ENCODE results near the gene ZNF396. TPM values are rescaled to one million over a fixed set of nuclear protein-coding genes. Genes with fewer than 3 reads are reported as not detected.

ZNF396 gene
- total RNA-seq, 1 experiment from 2014 or later, result 1.2 TPM

GRCh38 chr18:35411625-35412351 lies 34.7 kb upstream of the ZNF396 start:
- intact Hi-C loops (cut with micrococcal nuclease), result no loop called here
- ChIA-PET CTCF (interaction anchor here (0.7 to 1.3 kb wide), 4 partner anchors 75 to 1307 kb away, joined by 3 to 7 read pairs (median 4); no protein-coding TSS in a partner anchor), POLR2A (interaction anchor here (0.6 to 3.2 kb wide), 4 partner anchors 45 to 806 kb away, joined by 3 to 26 read pairs (median 10); no protein-coding TSS in a partner anchor)
- TF ChIP-seq, protein P1, sequence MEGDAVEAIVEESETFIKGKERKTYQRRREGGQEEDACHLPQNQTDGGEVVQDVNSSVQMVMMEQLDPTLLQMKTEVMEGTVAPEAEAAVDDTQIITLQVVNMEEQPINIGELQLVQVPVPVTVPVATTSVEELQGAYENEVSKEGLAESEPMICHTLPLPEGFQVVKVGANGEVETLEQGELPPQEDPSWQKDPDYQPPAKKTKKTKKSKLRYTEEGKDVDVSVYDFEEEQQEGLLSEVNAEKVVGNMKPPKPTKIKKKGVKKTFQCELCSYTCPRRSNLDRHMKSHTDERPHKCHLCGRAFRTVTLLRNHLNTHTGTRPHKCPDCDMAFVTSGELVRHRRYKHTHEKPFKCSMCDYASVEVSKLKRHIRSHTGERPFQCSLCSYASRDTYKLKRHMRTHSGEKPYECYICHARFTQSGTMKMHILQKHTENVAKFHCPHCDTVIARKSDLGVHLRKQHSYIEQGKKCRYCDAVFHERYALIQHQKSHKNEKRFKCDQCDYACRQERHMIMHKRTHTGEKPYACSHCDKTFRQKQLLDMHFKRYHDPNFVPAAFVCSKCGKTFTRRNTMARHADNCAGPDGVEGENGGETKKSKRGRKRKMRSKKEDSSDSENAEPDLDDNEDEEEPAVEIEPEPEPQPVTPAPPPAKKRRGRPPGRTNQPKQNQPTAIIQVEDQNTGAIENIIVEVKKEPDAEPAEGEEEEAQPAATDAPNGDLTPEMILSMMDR (IDR thresholded peaks at IDR 0.05; ENCODE audit: unreplicated experiment), result no peak
- no TSS peak for BruUV-seq (replicated peaks)
- no peak overlapping the region for H3K27ac Mint-ChIP-seq (ENCODE audit: low read depth, unreplicated experiment)
- no peak overlapping the region for H3K4me3 Mint-ChIP-seq (ENCODE audit: unreplicated experiment)
- H3K36me3 Mint-ChIP-seq (ENCODE audit: insufficient read depth, unreplicated experiment), result no peaks in the 10 kb centered on the region
- no peaks in the 10 kb centered on the region for H3K27me3 Mint-ChIP-seq (ENCODE audit: insufficient read depth, unreplicated experiment)
- H3K4me1 Mint-ChIP-seq (ENCODE audit: insufficient read depth, unreplicated experiment), result peaks cover 37% of the 10 kb centered on the region
- DNase-seq (ENCODE audit: unreplicated experiment), result no peak
- H3K9me3 Mint-ChIP-seq (ENCODE audit: unreplicated experiment), result no peaks in the 10 kb centered on the region

DNA sequence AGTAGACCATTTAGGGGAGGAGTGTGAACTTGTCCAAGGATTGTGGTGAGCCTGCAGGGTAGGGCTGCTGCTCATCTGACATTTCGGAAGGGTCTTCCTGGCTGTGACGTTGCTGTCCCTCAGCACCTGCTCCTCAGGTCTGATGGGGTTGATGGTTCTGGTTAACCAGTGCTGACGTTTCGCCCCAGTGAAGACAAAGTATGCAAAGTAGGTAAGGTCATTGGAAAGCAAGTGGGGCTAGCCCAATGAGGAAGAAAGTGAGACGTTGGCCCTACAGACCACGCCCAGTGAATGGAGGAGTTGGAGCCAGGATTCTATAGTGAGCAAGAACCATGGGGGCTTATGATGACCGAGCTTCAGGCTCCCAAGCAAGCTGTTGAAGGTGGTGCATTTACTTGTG lies 33.4 kb upstream of the ZNF396 start:
- TF ChIP-seq, protein P1 (IDR thresholded peaks at IDR 0.05; ENCODE audit: unreplicated experiment), result no peak
- no peaks in the 10 kb centered on the region for H3K27me3 Mint-ChIP-seq (ENCODE audit: insufficient read depth, unreplicated experiment)
- no peak overlapping the region for H3K27ac Mint-ChIP-seq (ENCODE audit: low read depth, unreplicated experiment)
- no TSS peak for BruUV-seq (replicated peaks)
- H3K4me3 Mint-ChIP-seq (ENCODE audit: unreplicated experiment), result no peak overlapping the region
- peaks cover 37% of the 10 kb centered on the region for H3K4me1 Mint-ChIP-seq (ENCODE audit: insufficient read depth, unreplicated experiment)
- no peaks in the 10 kb centered on the region for H3K9me3 Mint-ChIP-seq (ENCODE audit: unreplicated experiment)
- H3K36me3 Mint-ChIP-seq (ENCODE audit: insufficient read depth, unreplicated experiment), result no peaks in the 10 kb centered on the region
- DNase-seq (ENCODE audit: unreplicated experiment), result no peak
- intact Hi-C loops (cut with micrococcal nuclease), result no loop called here
- ChIA-PET CTCF (interaction anchor here (0.6 to 2.8 kb wide), 5 partner anchors 24 to 311 kb away, joined by 3 to 12 read pairs (median 5); no protein-coding TSS in a partner anchor), POLR2A (interaction anchor here (1.4 to 2.5 kb wide), 2 partner anchors 46 to 68 kb away, joined by 5 to 14 read pairs; no protein-coding TSS in a partner anchor)

- Mint-ChIP-seq H3K4me1 (ENCODE audit: insufficient read depth, unreplicated experiment) (peaks cover 37% of the 10 kb centered on the region), H3K27ac (ENCODE audit: low read depth, unreplicated experiment) (peak overlapping the region; percentile 80), H3K4me3 (ENCODE audit: unreplicated experiment) (no peak overlapping the region), H3K36me3 (ENCODE audit: insufficient read depth, unreplicated experiment) (no peaks in the 10 kb centered on the region), H3K27me3 (ENCODE audit: insufficient read depth, unreplicated experiment) (no peaks in the 10 kb centered on the region), H3K9me3 (ENCODE audit: unreplicated experiment) (no peaks in the 10 kb centered on the region)
- ChIA-PET CTCF (interaction anchor here (0.6 to 2.8 kb wide), 6 partner anchors 24 to 312 kb away, joined by 3 to 12 read pairs (median 4); no protein-coding TSS in a partner anchor), POLR2A (interaction anchor here (1.4 to 2.5 kb wide), 4 partner anchors 47 to 563 kb away, joined by 3 to 14 read pairs (median 6); partner anchors contain the start of gene RMP24)
- BruUV-seq (replicated peaks), result no TSS peak
- peak; percentile 48 for DNase-seq (ENCODE audit: unreplicated experiment)
- TF ChIP-seq, protein P1 (IDR thresholded peaks at IDR 0.05; ENCODE audit: unreplicated experiment), result no peak
- intact Hi-C loops (cut with micrococcal nuclease), result loop anchor here (2.0 to 10.0 kb wide), 9 partner anchors 47 to 542 kb away; partner anchors contain the start of gene GALNT1
Measured at GRCh38 chr18:35409911-35410310, 32.8 kb upstream of the ZNF396 start.

- no peaks in the 10 kb centered on the region for H3K9me3 Mint-ChIP-seq (ENCODE audit: unreplicated experiment)
- H3K27ac Mint-ChIP-seq (ENCODE audit: low read depth, unreplicated experiment), result peak overlapping the region; percentile 80
- ChIA-PET POLR2A (interaction anchor here (1.4 to 2.5 kb wide), 4 partner anchors 48 to 564 kb away, joined by 3 to 14 read pairs (median 6); partner anchors contain the start of gene RMP24), CTCF (interaction anchor here (0.6 to 2.8 kb wide), 8 partner anchors 10 to 140 kb away, joined by 3 to 12 read pairs (median 5); no protein-coding TSS in a partner anchor)
- H3K4me3 Mint-ChIP-seq (ENCODE audit: unreplicated experiment), result no peak overlapping the region
- no peaks in the 10 kb centered on the region for H3K27me3 Mint-ChIP-seq (ENCODE audit: insufficient read depth, unreplicated experiment)
- TF ChIP-seq, protein P1 (IDR thresholded peaks at IDR 0.05; ENCODE audit: unreplicated experiment), result no peak
- BruUV-seq (replicated peaks), result no TSS peak
- H3K36me3 Mint-ChIP-seq (ENCODE audit: insufficient read depth, unreplicated experiment), result no peaks in the 10 kb centered on the region
- peaks cover 37% of the 10 kb centered on the region for H3K4me1 Mint-ChIP-seq (ENCODE audit: insufficient read depth, unreplicated experiment)
- DNase-seq (ENCODE audit: unreplicated experiment), result no peak
- intact Hi-C loops (cut with micrococcal nuclease), result loop anchor here (1.0 to 10.0 kb wide), 10 partner anchors 48 to 543 kb away; partner anchors contain the start of genes GALNT1 and INO80C
Measured at GRCh38 chr18:35408843-35409261, 31.7 kb upstream of the ZNF396 start.

Data from MCF 10A (cell line).